GM18951 (cell line): ENCODE data around the gene RIBC2.
"Not testable (repeated sequence)": the region's sequence is repeated elsewhere in the genome, so short reads cannot be mapped to it uniquely, and the experiment has no call there.

Experiments used
- POLR2A ChIP-seq: IDR thresholded peaks from 4 replicates; pipeline ENCODE4 v1.6.1; 2011; ENCODE audit warnings: mild to moderate bottlenecking; ENCODE audit not compliant: insufficient read length, insufficient read depth; ENCODE audit errors: extremely low read depth
- in situ Hi-C: fragments of 300-500 bp; cut with MboI; formaldehyde crosslinking; loops from one replicate; pipeline ENCODE4 v1.12.0; 2022; ENCODE audit warnings: low sequenced_read_pairs, mixed read lengths, inconsistent platforms; ENCODE audit not compliant: unreplicated experiment

Gene RIBC2, protein sequence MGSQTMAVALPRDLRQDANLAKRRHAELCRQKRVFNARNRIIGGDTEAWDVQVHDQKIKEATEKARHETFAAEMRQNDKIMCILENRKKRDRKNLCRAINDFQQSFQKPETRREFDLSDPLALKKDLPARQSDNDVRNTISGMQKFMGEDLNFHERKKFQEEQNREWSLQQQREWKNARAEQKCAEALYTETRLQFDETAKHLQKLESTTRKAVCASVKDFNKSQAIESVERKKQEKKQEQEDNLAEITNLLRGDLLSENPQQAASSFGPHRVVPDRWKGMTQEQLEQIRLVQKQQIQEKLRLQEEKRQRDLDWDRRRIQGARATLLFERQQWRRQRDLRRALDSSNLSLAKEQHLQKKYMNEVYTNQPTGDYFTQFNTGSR

DNA sequence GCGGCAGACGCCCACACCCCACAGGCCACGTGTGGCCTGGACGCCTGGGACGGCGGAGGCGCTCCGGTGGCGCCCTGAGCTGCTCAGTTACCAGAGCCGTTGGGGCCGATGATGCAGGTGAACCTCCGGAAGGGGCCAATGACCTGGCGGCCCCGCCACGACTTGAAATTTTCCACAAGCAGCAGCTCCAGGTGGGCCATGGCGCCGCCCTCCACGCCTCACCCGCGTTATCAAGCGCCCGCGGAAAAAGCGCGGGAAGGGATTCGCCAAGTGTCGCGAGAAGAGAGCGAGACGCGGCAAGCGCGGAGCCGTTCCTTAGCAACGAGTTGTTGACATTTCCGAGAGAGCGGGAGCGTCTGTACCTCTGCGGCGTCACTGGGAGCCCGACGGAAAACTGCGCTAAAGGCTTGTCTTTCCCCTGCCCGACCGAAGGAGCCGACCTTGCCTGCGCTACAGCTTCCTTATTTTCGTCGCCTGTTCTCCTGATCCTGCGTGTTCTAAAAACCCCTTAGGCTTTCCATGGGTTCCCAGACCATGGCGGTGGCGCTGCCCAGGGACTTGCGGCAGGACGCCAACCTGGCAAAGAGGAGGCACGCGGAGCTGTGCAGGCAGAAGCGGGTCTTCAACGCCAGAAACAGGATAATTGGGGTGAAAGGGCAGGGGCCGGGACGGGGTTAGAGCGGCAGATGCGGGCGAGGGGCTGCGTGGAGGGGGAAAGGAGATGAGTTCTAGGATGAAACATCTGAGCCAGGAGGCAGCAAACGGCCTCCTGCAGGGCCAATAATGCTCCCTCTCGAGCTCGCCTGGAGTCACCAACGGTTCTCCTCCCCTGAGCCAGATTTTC is at the start of gene RIBC2, which contains the start of gene SMC1B:
TSS of gene RIBC2 (plus strand) at position 326 of the 844 bp plus-strand sequence. CDS start at position 520, 194 bp downstream.
TSS of gene SMC1B (minus strand) at position 232 of the 844 bp plus-strand sequence. CDS start at position 200, 32 bp downstream.
- TF ChIP-seq POLR2A = peak; percentile 40
- in situ Hi-C loops = no loop called here

DNA sequence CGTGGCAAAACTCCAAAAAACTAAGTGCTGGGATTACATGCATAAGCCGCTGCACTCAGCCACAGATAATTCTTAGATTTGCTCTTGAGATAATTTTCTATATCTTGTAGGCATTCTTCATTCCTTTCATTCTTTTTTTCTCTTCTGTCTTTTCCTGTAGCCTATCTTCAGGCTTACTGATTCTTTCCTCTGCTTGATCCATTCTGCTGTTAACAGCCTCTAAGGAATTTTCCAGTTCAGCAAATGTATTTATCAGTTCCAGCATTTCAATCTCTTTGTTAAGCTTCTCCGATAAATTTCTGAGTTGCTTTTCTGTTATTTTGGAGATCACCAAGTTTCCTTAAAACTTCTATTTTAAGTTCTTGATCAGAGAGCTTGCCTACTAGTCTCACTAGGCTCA is 46.8 kb upstream of the RIBC2 start:
- in situ Hi-C loops = no loop called here
- no peak for TF ChIP-seq POLR2A

DNA sequence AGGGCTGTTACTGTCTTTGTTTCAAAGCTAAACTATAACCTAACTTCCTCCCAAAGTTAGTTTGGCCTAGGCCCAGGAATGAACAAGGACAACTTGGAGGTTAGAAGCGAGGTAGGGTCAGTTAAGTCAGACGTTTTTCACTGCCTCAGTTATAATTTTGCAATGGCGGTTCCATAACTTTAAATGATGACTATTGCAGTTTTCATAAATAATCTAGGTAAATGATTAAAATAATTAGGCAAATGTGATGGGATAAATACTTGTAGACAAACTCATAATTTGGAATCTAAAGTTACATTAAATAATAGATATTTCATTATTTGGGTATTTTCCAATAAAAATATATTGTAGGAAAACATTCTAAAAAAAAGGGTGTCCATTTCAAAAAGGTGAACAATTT is 39.9 kb upstream of the RIBC2 start:
- in situ Hi-C loops = not testable (repeated sequence)

DNA sequence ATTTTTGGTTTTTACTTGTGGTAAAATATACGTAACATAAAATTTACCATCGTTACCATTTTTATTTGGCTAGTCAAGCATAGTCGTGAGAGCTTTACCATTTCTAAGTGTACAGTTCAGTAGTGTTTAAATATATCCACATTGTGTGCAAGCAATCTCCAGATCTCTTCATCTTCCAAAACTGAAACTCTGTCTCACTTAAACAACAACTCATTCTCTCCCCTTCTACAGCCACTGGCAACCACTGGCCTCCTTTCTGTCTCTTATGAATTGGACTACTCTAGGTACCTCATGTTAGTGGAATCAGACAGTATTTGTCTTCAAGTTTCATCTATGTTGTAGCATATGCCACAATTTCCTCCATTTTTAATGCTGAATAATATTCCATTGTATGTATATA is 37.5 kb upstream of the RIBC2 start:
- no peak for TF ChIP-seq POLR2A
- in situ Hi-C loops = no loop called here

DNA sequence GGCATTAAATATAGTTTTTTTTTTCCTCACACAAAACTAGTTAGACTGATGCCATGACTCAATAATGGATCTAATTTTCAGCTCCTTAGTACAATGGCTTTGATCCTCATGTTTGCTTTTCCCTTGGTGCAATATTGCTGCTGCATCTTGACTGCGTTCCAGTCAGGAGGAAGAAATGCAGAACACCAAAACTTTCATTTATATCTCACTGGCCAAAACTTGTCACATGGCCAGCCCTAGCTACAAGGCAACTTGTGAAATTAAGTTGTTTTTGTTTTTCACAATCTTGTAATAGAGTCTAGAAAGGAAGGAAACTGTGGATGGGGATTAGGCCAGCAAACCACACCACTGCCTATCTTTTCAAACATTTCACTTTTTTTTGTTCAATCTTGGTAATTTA is 36.8 kb upstream of the RIBC2 start:
- no peak for TF ChIP-seq POLR2A
- in situ Hi-C loops = no loop called here

DNA sequence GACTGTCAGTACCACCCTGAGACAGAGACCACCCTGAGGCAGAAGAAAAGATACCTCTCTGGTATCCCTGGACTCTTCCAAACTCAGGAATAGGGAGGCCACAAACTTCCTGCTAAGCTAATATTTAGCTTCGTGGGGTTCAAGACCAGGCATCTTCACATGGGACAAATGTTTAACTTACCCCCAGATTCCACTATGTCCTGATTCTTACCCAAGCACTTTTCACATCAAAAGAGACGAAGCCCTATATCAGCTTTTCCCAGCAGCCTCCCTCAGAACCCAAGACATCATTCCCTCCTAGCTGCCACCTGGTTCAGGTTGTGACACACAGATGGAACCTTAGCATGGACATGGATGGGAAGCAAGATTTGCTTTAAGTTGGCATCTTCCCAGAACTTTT is 32.1 kb upstream of the RIBC2 start:
- in situ Hi-C loops = no loop called here

DNA sequence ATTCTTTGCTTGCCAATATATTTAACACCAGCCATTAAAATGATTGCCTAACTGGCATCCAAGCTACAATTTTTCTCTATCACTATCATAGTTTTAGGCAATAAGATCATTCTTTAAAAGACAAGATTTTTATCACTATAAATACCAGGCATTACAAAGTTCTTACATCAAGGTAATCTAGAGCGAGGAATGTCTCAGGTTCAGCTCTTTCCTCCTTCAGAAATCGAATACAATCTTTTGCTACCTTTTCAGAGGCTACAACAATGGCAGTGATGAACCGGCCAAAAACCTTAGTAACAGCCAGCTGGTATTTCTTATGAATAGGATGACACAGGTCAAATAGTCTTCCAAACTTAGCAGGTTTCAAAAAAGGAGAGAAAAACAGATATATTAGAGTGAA is 23.9 kb upstream of the RIBC2 start:
- in situ Hi-C loops = no loop called here
- TF ChIP-seq POLR2A = no peak

More for the DNA sequence above, 32.1 kb upstream of the RIBC2 start:
- TF ChIP-seq POLR2A = no peak

DNA sequence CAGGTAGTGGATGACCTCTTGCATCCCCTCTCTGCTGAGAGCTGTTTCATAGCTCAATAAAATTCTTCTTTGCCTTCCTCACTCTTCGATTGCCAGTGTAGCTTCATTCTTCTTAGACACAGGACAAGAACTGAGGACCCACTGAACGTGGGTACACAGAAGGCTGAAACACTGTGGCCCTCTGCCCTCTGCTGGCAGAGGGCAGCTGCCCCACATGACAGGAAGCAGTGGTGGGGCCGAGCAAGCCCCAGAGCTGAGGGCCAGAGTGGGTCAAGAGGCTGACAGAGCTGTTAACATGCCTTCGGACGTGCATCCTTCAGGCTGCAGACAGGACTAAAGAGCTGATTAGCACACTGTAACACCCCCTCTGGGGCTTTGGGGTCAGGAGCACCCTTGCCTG is 15.7 kb upstream of the RIBC2 start:
- in situ Hi-C loops = no loop called here
- TF ChIP-seq POLR2A = no peak

DNA sequence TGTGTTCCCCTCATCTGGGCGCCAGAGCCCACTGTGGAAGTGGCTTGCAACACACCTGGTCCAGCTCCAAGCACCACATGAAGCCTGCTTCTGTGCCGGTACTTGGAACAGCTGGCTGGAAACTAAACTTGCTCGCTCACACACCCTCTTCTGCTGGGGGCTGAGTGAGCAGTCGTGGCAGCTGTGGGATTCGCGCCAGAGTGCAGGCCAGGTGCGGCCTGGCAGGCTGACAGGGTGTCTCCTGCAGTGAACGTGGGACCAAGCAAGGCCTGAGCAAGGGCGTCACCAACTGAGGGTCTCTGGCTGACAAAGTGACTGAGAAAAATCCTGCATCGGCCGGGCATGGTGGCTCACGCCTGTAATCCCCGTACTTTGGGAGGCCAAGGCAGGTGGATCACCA is 15.3 kb upstream of the RIBC2 start:
- in situ Hi-C loops = no loop called here
- TF ChIP-seq POLR2A = no peak

DNA sequence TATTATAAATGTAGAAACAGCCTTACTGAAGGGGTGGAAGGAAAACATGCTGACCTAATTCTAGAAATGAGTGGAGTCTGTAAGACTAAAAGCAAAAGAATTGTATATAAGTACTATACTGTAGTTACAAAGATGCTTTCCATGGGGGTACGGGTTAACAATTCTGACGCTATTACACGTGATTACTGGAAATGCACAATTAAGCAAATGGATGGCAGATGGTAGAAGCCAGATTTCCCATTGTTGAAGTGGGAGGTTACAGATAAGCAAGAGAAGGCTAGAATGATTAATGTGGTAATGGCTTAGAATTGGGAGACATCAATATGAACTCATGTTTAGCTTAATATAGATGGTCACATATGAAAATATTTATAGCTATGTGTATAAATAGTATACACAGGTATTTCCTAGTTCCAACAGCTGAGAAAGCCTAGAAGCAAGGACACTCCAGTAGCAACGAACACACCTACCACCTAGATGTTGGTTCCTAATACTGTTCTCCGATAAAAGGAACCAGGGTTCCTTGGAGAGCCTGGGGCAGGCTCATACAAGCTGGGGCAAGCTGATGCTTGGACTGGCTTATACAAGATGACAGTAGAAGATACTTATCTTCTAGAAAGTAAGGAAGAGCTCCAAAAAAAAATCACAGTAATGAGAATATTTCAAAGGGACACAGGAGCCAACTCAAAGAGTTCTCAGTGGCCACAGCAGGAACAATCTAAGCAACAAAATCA is 13.6 kb upstream of the RIBC2 start:
- in situ Hi-C loops = no loop called here
- no peak for TF ChIP-seq POLR2A

DNA sequence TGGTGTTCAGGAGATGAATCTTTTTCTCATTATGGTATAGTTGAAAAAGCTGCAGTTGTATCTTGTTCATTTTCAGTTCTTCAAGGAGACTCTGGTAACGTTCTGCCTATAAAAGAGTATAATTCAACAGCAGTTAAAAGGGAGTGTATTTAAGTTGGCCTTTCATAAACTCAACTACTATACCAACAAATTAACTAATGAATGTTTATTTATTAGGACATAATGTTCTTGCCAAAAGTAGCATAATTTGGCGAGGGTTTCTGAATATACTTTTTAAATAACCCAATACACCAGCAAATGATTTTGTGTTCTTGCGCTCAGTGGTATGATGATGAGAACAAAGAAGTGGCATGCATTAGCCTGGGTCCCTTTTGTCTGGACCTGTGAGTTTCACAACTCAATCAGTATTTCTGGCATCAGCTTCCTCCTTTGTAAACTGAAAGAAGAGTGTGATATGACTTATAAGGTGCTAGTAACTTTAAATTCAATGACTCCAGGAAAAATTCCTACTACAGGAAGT is 11.0 kb upstream of the RIBC2 start:
- no peak for TF ChIP-seq POLR2A
- in situ Hi-C loops = no loop called here

DNA sequence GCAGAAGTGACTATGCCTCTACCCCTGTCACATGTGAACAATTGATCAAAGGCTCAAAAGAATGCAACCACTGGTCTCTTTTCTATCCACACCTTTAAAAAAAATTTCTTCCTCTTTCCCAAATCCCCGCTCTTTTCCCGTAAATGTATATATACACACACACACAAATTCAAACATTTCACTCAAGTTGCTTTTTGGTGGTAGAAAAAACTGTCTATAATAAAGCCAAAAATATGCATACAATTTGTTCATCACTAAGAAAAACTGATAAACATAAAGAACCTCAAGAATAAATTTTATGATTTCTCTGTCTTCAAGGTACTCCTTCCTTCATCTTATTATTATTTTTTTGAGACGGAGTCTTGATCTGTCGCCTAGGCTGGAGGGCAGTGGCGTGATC is 5.7 kb upstream of the RIBC2 start:
- TF ChIP-seq POLR2A = no peak
- in situ Hi-C loops = no loop called here

DNA sequence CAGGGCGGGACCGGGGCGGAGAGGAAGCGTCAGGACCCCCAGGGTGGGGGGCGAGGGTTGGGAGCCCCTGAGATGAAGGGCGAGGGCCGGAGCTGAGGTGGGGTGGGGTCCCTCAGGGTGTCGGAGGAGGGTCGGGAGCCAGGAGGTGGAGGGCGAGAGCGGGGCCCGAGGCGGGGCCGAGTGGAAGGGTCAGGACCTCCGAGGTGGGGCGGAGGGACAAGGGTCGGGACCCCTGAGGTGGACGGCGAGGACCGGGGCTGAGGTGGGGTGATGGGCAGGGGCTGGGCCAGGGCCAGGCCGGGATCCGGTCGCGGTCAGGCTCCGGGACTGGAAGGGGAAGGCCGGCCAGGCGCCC is 503 bp upstream of the RIBC2 start:
- TF ChIP-seq POLR2A = no peak
- in situ Hi-C loops = no loop called here
